Gastrocnemius medialis (tissue), 4 donors: ENCODE measurements around the gene RBM46.

Experiments used
- CTCF ChIP-seq, 5 experiments: fragments of 450-650 bp in 3 of 5; fragments of 200-600 bp in 2 of 5; sonication (generic) in 2 of 5; IDR thresholded peaks in 4 of 5; conservative IDR thresholded peaks in 1 of 5; 1 replicate in 4 of 5; 2 replicates in 1 of 5; pipeline ENCODE4 v1.5.1; 2016 to 2019; ENCODE audit warnings: antibody characterized with exemption in 5 of 5, mild to moderate bottlenecking in 3 of 5, moderate library complexity in 3 of 5
- POLR2A ChIP-seq, 2 donors: fragments of 450-650 bp; IDR thresholded peaks; one replicate each; pipeline ENCODE4 v1.6.1; 2017; ENCODE audit warnings: antibody characterized with exemption in 2 of 2, mild to moderate bottlenecking in 2 of 2, moderate library complexity in 2 of 2

DNA sequence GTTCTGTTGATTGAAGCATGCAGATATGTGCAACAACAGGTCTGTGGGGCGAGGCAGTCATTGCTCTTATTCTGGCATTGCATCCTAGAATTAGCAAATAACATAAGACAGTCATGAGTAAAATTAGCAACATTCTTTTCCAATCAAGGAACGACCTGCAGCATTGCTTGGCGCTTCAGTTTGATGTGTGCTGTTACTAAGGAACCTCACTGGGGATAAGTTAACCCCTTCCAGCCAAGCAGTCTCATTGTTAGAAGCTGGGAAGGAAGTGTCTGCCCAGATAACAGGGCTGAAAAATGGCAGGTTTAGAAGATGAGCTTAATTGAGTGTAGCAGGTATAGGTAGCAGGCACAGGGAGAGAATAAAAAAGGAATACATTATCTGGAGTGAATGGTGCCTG, 55.4 kb downstream of the RBM46 start:
- TF ChIP-seq POLR2A (IDR thresholded peaks at IDR 0.05) (no peak), CTCF (IDR thresholded peaks at IDR 0.05 in 4 of 5, conservative IDR thresholded peaks at IDR 0.05 in 1 of 5) (no peak)
